Measurements from ENCODE around the gene CCRL2.
"Not testable (repeated sequence)": the region's sequence is repeated elsewhere in the genome, so short reads cannot be mapped to it uniquely, and the experiment has no call there.

- TF ChIP-seq CTCF, POLR2A (IDR thresholded peaks at IDR 0.05): not testable (repeated sequence)
These were observed 20.3 kb downstream of the CCRL2 start for GRCh38 chr3:46427404-46427803.
